ENCODE results near the gene DCAF7.

DNA sequence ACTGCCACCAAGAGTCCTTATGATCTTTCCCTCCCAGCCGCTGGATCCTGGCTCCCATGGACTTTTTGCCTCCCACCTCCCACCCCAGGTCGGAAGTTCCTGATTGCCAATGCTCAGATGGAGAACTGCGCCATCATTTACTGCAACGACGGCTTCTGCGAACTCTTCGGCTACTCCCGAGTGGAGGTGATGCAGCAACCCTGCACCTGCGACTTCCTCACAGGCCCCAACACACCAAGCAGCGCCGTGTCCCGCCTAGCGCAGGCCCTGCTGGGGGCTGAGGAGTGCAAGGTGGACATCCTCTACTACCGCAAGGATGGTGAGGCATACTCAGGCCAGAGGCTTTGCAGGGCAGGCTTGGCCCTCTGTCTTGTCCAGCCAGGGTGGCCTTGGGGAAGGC is 26.2 kb upstream of the DCAF7 start:
- TF ChIP-seq, protein P1, sequence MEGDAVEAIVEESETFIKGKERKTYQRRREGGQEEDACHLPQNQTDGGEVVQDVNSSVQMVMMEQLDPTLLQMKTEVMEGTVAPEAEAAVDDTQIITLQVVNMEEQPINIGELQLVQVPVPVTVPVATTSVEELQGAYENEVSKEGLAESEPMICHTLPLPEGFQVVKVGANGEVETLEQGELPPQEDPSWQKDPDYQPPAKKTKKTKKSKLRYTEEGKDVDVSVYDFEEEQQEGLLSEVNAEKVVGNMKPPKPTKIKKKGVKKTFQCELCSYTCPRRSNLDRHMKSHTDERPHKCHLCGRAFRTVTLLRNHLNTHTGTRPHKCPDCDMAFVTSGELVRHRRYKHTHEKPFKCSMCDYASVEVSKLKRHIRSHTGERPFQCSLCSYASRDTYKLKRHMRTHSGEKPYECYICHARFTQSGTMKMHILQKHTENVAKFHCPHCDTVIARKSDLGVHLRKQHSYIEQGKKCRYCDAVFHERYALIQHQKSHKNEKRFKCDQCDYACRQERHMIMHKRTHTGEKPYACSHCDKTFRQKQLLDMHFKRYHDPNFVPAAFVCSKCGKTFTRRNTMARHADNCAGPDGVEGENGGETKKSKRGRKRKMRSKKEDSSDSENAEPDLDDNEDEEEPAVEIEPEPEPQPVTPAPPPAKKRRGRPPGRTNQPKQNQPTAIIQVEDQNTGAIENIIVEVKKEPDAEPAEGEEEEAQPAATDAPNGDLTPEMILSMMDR (conservative IDR thresholded peaks at IDR 0.05), result no peak
- TF ChIP-seq ZFX (IDR thresholded peaks at IDR 0.05), result no peak
